Measurements from ENCODE around the gene KIF23.

Gene KIF23

GRCh38 chr15:69394556-69395282 lies 19.4 kb upstream of the KIF23 start:
- peak; percentile 73 to 91 for DNase-seq (ENCODE audit: low read depth in 2 of 2)

DNA sequence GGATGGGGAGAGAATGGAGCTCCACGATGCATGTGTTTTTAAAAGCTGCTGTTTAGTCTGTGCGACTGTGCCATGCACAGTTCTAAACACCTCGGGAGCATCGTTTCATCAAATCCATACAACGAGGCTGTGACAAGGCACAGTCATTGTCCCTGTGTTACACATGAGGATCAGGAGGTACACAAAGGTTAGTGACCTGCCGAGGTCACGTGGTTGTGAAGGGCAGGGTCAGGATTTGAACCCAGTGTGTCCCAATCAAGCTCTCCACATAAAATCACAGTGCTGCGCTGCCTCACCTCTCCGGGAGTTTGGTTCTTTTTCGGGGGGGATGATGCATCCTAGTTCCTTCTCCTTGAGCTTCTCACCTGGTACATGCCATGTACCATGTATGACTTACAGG lies 18.7 kb upstream of the KIF23 start:
- DNase-seq (ENCODE audit: low read depth in 2 of 2), result no peak

DNA sequence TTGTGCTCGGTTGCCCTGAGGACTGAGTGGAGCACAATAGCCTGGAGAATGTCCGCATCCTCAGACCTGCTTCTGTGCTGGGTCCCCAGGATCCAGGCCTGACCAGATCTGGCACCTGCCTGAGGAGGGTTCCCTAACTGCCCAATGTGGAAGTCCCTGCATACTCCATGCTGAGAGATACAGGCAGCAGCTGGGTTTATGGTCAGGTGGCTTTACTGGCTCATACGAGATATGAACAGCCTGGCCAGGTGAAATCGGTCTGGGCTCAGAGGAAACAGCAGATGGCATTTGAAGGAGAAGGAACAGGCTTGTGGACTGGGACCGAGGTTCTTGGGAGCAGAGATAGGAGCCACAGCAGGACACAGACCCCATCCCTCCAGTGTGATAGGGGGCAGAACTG lies 18.2 kb upstream of the KIF23 start:
- DNase-seq (ENCODE audit: low read depth in 2 of 2), result no peak

- no peak for DNase-seq (ENCODE audit: low read depth in 2 of 2)
Measured at GRCh38 chr15:69398491-69398891, 15.7 kb upstream of the KIF23 start.

DNA sequence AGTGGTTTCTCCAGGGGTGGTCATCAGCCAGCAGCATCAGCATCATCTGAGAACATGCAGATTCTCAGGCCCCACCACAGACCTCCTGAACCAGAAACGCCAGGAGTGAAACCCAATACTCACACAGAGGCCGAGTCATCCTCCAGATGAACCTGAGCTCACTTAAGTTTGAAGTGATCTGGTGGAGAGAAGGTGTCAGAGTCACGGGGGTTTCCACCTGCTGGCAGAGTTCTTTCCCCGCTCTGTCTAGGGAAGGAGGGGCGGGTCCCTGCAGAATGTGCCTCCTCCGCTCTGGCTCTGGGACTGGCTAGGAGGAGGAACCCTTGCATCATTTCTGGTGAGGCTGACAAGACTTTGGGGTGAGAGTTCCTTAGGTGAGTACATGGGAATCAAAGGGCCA lies 13.3 kb upstream of the KIF23 start:
- DNase-seq (ENCODE audit: low read depth in 2 of 2), result peak; percentile 6 to 25

- no peak for DNase-seq (ENCODE audit: low read depth in 2 of 2)
Measured at GRCh38 chr15:69402816-69403215, 11.3 kb upstream of the KIF23 start.

- no peak for DNase-seq (ENCODE audit: low read depth in 2 of 2)
Measured at GRCh38 chr15:69403594-69403993, 10.6 kb upstream of the KIF23 start.

GRCh38 chr15:69405110-69405509 lies 9.0 kb upstream of the KIF23 start:
- no peak for DNase-seq (ENCODE audit: low read depth in 2 of 2)

- DNase-seq (ENCODE audit: low read depth in 2 of 2), result no peak
Measured at GRCh38 chr15:69407719-69408400, 6.3 kb upstream of the KIF23 start.

- DNase-seq (ENCODE audit: low read depth in 2 of 2), result no peak
Measured at GRCh38 chr15:69408841-69409240, 5.3 kb upstream of the KIF23 start.

DNA sequence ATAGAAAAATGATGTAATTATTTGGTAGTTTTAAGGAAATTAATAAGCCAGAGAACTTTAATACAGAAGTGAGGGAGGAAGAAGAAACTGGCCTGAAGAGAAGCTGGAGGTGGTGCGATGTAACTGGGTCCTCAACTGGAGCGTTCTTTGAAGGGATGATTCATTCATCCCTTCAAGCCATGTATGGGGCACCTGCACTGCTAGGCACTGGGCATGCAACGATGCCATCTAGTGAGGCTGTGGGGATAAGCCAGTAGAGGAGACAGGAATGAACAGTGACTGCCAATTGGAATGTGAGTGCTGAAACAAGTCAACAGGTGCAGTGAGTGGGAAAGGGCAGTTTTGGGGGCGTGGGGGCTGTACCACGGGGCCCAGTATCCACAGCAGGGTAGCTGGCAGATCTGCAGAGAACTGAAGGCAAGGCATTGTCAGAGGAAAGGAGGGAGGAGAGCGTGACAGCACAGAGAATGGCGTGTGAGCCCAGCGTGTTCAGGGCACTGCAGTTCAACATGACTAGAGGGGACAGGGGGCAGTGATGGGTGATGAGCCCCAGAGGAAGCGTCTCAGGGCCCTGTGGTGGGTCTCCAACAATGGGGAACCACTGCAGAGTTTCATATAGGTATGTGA lies 3.8 kb upstream of the KIF23 start:
- DNase-seq (ENCODE audit: low read depth in 2 of 2), result peak in 1 of 2 experiments; percentile 9

GRCh38 chr15:69412274-69412673 lies 1.9 kb upstream of the KIF23 start:
- DNase-seq (ENCODE audit: low read depth in 2 of 2), result no peak

GRCh38 chr15:69412701-69413100 lies 1.4 kb upstream of the KIF23 start:
- DNase-seq (ENCODE audit: low read depth in 2 of 2), result no peak

GRCh38 chr15:69414701-69415167 lies 585 bp downstream of the KIF23 start:
- no peak for DNase-seq (ENCODE audit: low read depth in 2 of 2)

DNA sequence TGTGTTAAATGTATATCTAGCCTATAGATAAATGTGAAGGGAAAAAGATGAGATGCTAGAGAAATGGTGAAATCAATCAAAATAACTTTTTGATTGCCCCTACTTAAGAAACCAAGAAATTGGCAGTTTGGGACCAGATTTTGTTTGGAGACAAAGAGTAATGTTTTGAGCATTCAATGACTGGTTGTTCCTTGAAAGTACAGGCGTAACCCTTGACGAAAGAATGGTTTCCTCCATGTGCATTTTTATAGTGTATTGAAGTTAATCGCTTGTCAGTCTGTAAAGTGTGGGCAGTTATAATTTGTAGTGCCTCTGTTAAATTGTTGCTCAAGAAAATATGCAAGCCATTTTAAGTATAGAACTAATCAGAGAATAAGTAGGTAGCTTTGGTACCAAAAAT lies 1.2 kb downstream of the KIF23 start:
- DNase-seq (ENCODE audit: low read depth in 2 of 2), result no peak

DNA sequence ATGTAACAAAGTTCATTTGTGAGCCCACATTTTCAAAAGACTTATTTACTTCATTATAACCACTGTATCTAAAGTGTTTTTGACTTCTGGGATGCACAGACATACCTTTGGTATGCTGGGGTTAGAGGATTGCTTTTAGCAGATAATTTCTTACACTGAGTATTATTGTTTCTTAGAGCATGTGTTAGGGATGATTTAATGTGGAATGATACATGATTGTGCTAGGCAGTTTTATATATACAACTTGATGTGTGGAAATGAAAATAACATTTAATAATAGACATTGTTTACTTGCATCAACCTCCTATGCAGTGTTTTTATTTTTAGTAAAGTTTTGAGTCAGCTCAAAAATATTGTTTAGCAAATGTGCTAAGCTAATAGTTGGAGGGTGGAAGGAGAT lies 3.4 kb downstream of the KIF23 start:
- DNase-seq (ENCODE audit: low read depth in 2 of 2), result no peak

GRCh38 chr15:69421498-69421897 lies 7.3 kb downstream of the KIF23 start:
- no peak for DNase-seq (ENCODE audit: low read depth in 2 of 2)

DNA sequence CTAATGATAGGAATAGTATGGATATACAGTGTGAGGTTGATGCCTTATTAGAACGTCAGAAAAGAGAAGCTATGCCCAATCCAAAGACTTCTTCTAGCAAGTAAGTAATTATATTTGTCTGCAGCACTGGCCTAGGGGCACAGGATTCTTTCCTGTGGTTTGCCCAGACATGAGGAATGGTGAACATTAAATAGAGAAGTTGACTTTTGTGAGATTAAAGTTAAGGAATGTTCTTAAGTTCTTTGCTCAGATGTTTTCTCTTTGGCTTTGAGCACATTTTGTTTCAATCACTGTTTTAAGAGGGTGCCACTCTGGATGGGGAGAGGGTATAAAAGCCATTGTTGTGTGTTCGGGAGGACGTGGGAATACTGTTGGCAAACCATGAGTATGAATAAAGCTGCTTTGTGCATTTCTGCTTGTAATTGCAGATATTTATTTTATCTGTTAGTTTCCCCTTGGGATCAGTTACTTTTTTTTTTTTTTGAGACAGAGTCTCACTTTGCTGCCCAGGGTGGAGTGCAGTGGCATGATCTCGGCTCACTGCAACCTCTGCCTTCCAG lies 8.3 kb downstream of the KIF23 start:
- no peak for DNase-seq (ENCODE audit: low read depth in 2 of 2)

DNA sequence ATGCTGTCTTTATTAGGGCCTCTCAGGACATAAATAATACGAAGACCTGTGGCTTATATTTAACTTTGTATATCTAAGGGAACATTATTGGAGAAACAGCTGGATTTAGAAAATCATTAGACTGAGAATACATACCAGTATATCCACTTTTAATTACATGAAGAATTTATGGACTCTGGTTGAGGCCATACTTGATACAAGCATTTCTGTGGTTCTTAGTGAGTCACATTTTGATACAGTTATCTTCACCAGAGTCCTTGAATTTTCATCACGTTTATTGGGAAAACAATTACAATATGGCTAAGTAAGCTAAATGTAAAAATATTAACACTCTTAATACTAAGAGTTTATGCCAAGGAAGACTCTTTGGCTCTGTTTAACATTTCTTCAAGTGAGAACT lies 9.9 kb downstream of the KIF23 start:
- DNase-seq (ENCODE audit: low read depth in 2 of 2), result no peak

GRCh38 chr15:69424748-69425413 lies 10.7 kb downstream of the KIF23 start:
- DNase-seq (ENCODE audit: low read depth in 2 of 2), result no peak

DNA sequence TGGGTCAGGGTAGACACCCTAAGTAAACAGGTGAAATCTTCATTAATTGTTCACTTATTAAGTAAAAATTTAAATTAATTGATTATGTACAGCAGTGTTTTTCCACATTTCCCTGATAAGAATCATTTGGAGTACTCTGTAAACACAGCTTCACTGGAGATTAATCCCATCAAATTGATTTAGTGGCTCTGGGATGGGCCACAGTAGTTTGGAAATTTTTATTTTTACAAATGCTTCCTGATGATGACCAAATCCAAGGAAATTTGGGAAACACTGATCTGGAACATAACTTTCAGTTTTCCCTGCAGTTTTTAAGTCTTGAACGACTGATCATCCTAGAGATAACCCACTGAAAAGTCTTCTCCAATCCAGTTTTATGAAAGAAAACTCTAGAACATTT lies 19.7 kb downstream of the KIF23 start:
- DNase-seq (ENCODE audit: low read depth in 2 of 2), result no peak

GRCh38 chr15:69434238-69434637 lies 20.1 kb downstream of the KIF23 start:
- DNase-seq (ENCODE audit: low read depth in 2 of 2), result no peak
